GM19238 (cell line): ENCODE data around the gene SNX20.

Source experiments
- DNase-seq: peaks from one replicate; pipeline ENCODE4 v3.0.0; 2011; ENCODE audit warnings: low spot score; ENCODE audit not compliant: insufficient read length

SNX20 gene

DNA sequence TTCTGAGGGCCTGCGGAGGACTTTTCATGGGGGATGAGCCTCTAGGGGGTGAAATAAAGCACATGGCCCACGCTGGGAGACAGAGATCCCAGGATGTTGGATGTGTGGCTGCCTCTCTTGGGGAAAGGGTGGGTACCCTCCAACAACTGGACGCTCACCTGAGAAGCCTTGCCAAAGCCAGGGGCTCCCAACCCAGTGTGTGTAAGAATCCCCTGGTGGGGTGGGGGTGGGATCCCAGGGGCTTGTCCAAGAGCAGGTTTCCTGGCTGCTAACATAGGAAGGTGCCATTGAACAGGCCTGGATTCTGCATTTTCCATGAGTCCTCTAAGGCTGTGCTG is 587 bp downstream of the SNX20 start:
- no peak for DNase-seq

GRCh38 chr16:50679676-50680555 is 1.2 kb downstream of the SNX20 start:
- DNase-seq: no peak

DNA sequence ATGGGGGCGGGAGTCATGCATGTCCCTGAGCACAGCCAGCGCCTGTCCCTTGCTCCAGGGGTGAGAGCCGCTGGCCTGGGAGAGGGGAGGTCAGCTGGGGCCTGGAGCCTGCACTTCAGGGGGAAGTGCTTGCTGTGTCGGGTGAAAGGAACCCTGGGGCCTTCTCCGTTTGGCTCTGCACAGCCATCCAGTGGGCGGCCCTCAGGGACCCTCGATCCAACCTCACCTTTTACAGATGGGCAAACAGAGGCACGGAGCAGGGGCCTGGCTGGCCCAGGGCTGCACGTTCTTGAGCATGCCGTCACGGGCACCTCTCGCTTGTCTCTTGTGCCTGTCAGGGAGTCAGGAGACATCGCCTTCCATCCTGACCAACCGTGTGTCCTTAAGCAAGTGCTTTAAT is 1.8 kb downstream of the SNX20 start:
- no peak for DNase-seq

DNA sequence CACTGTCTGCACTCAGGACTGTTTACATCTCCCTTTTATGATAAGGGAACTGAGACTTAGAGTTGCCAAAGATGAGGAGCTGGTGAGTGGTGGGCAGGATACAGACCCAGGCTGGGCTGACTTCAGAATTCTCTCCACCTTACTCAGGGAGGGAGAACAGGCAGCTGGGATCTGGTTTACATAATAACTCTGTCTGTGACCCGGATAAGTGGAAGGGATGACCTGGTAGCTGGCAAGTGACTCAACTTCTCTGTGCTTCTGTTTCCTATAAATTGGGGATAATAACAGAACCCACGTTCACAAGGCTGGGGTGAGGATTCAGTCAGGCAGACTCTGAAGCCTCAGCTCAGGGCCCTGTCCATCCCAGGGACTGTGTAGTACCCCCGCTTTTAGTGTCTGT is 2.6 kb downstream of the SNX20 start:
- no peak for DNase-seq

GRCh38 chr16:50677351-50677750 is 3.8 kb downstream of the SNX20 start:
- no peak for DNase-seq

GRCh38 chr16:50676684-50677225 is 4.4 kb downstream of the SNX20 start:
- no peak for DNase-seq

GRCh38 chr16:50675686-50676610 is 5.2 kb downstream of the SNX20 start:
- no peak for DNase-seq

- DNase-seq: no peak
These were observed 6.3 kb downstream of the SNX20 start for GRCh38 chr16:50674831-50675230.

DNA sequence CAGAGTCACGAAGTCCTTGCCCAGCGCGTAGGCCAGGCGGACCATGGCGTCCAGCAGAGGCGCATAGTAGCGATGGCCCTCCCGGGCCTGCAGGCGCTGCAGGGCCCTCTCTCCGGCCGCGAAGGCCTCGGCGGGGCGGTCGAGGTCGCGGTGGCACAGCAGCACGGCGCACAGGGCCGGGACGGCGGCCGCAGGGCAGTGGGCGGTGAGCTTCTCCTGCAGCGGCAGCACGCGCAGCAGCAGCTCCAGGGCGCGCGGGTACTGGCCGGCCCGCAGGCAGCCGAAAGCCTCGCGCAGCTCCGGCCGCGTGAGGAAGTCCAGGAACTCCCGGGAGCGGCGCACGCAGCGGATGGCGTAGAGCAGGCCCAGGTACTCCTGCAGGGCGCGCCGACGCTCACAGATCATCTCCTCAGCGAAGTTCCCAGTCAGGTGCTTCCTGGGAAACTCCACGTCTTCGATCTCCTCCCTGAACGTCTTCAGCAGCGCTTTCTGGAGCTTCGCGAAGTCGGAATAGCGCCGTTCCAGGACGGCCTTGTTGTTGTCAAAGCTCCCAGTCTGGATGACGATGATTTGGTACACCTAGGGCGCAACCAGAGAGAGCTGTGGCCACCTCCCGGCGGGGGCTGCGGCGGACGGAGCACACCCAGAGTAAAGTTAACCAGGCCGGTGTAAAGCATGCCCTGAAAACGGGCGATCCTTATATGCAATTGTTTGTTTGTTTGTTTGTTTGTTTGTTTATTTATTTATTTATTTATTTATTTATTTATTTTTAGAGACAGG is 7.4 kb downstream of the SNX20 start:
- DNase-seq: no peak

- no peak for DNase-seq
These were observed 9.4 kb downstream of the SNX20 start for GRCh38 chr16:50671644-50672260.

GRCh38 chr16:50670476-50670875 is 10.6 kb downstream of the SNX20 start:
- no peak for DNase-seq

DNA sequence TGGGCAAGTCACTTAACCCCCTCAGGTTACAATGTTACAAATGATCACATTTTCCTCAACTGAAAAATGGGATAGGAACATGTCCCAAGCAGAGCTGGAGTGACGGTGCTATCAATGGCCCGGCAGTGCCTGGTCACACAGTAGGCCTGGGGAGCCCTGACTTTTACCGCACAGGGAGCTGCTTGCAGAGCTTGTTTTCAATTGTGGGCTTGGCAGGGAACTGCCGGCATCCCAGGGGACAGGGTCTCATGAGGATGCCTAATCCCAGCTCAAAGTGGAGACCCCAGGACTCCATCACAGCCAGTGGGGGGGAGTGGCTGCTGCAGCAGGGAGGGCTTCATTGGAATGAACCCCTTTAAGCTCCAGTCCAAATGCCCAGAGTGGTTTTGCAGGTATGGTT is 11.4 kb downstream of the SNX20 start:
- DNase-seq: no peak

- DNase-seq: no peak
These were observed 12.6 kb downstream of the SNX20 start for GRCh38 chr16:50668368-50669008.

- DNase-seq: no peak
These were observed 13.4 kb downstream of the SNX20 start for GRCh38 chr16:50667497-50668367.

- peak; percentile 67 for DNase-seq
These were observed 14.2 kb downstream of the SNX20 start for GRCh38 chr16:50666658-50667496.

DNA sequence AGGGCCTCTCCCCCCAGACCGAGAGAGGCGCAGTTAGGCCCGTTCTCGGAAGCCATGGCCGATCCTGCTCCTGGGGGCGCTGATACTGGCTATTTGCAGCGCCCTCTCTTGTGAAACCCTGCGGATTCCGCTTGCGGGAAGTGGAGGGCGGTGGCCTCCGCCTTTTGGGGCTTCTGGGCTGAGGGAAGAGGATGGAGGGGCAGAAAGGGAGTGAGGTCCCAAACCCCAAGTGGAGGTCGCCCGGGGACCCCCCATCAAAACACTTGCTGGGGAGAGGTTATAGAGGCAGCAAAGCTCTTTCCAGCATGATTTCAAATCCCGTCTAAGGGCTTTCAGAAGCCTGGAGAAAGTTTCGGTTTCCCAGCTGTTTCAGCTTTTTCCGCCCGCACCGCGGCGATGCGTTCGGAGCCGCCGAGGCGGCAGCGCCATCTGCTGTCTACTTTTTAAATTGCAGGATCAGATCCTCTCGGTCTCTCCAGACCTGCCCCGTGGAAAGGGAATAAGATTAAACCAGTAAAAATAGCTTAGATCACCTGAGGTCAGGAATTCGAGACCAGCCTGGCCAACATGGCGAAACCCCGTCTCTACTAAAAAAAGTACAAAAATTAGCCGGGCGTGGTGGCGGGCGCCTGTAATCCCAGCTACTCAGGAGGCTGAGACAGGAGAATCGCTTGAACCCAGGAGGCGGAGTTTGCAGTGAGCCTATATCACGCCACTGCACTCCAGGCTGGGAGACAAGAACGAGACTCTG is 15.8 kb downstream of the SNX20 start:
- DNase-seq: peak; percentile 67

GRCh38 chr16:50664270-50664669 is 16.8 kb downstream of the SNX20 start:
- DNase-seq: no peak
